Skeletal muscle tissue (tissue), 4 donors: ENCODE measurements around the gene SLC27A5. TPM values are rescaled to one million over a fixed set of nuclear protein-coding genes. Genes with fewer than 3 reads are reported as not detected.
"Not testable (repeated sequence)": the region's sequence is repeated elsewhere in the genome, so short reads cannot be mapped to it uniquely, and the experiment has no call there.

Experiments
- H3K27ac ChIP-seq: one replicate; pipeline ENCODE4 v1.7.0; 2013; ENCODE audit warnings: mild to moderate bottlenecking, low read depth, low read length, inconsistent platforms
- H3K27me3 ChIP-seq, 3 donors: one replicate each; pipeline ENCODE4 v1.7.0; 2013; ENCODE audit warnings: low read length in 3 of 3; ENCODE audit not compliant: control insufficient read depth in 3 of 3, insufficient read depth in 3 of 3
- H3K36me3 ChIP-seq, 3 donors: one replicate each; pipeline ENCODE4 v1.7.0; 2013; ENCODE audit warnings: low read length in 3 of 3; ENCODE audit not compliant: control insufficient read depth in 3 of 3, insufficient read depth in 3 of 3
- H3K4me1 ChIP-seq, 3 donors: one replicate each; pipeline ENCODE4 v1.7.0; 2013; ENCODE audit warnings: low read length in 3 of 3, mild to moderate bottlenecking in 3 of 3; ENCODE audit not compliant: control insufficient read depth in 3 of 3, insufficient read depth in 3 of 3
- H3K4me3 ChIP-seq, 3 donors: one replicate each; pipeline ENCODE4 v1.7.0; 2013; ENCODE audit warnings: low read length in 3 of 3
- H3K9ac ChIP-seq, 3 donors: one replicate each; pipeline ENCODE4 v1.7.0; 2013; ENCODE audit warnings: low read length in 3 of 3, mild to moderate bottlenecking in 3 of 3, moderate library complexity in 2 of 3, low read depth in 1 of 3
- H3K9me3 ChIP-seq, 3 donors: one replicate each; pipeline ENCODE4 v1.7.0; 2013; ENCODE audit warnings: low read length in 3 of 3; ENCODE audit not compliant: control insufficient read depth in 3 of 3
- total RNA-seq: library from RNA; depleted of rRNA; stranded (reverse); fragments of >200 nt; gene quantifications from one replicate; pipeline ENCODE4 v1.2.3, GENCODE V29; 2014
- donor health status: Osteomylitis.

SLC27A5 gene
- total RNA-seq, 1 donor from 2014 or later: 3.1 TPM

- not testable (repeated sequence) for H3K9ac ChIP-seq, H3K27ac ChIP-seq, H3K4me3 ChIP-seq, H3K9me3 ChIP-seq
- Histone ChIP-seq H3K4me1 (peaks cover 29 to 32% (median 30%) of the 10 kb centered on the region in 3 donors), H3K27me3 (peaks cover 7 to 19% (median 15%) of the 10 kb centered on the region in 3 donors), H3K36me3 (peaks cover 12 to 19% (median 17%) of the 10 kb centered on the region in 3 donors)
These were observed 31.0 kb upstream of the SLC27A5 start for GRCh38 chr19:58542641-58543372.

DNA sequence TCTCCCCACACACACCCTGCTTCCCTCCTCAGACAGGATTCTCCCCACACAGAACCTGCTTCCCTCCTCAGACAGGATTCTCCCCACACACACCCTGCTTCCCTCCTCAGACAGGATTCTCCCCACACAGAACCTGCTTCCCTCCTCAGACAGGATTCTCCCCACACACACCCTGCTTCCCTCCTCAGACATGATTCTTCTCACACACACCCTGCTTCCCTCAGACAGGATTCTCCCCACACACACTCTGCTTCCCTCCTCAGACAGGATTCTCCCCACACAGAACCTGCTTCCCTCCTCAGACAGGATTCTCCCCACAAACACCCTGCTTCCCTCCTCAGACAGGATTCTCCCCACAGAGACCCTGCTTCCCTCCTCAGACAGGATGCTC lies 27.4 kb upstream of the SLC27A5 start:
- H3K4me3 ChIP-seq, H3K27ac ChIP-seq, H3K9me3 ChIP-seq, H3K9ac ChIP-seq, H3K36me3 ChIP-seq, H3K4me1 ChIP-seq: not testable (repeated sequence)
- peaks cover 18 to 31% (median 26%) of the 10 kb centered on the region in 3 donors for H3K27me3 ChIP-seq

DNA sequence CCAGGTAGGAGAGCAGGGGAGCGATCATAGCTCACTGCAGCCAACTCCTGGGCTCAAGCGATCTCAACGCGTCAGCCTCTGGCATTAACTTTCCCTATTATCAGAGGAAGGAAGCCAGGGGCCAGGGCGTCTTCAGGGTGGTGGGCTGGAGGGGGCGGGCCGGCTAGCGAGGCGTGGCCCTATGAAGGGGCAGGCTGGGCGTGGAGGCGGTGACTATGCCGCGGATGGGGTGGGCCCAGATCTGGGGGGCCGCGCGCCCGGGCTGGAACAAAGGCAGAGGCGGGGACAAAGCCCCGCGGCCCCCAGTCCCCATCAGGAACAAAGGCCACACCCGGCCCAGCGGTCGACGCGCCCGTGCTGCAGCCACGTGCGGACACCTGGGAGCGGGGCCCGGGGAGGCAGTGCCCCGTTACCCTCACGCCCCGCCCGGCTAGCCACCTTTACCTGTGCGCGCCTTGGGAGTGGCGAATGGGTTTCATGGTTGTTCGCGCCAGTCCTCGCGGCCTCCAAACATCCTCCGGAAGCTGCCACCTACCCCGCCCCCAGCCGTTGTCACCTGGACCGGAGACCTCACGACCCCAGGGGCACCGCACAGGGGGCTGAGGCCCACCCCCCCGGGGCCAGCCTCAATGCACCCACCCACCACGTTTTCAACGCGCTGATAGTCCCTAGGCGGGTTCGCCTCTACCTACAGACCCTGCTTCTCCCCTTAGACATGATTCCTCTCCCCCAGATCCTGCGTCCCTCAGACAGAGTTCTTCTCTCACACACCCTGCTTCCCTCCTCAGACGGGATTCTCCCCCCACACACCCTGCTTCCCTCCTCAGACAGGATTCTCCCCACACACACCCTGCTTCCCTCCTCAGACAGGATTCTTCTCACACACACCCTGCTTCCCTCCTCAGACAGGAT lies 26.7 kb upstream of the SLC27A5 start:
- H3K9me3 ChIP-seq: no peaks in the 10 kb centered on the region
- H3K36me3 ChIP-seq: no peaks in the 10 kb centered on the region
- H3K4me1 ChIP-seq: peaks cover 0 to 6% (median 3%) of the 10 kb centered on the region in 3 donors
- peak overlapping the region in 1 of 3 donors; percentile 23 for H3K4me3 ChIP-seq
- H3K9ac ChIP-seq: peak overlapping the region in 1 of 3 donors; percentile 19
- peaks cover 18 to 34% (median 26%) of the 10 kb centered on the region in 3 donors for H3K27me3 ChIP-seq
- no peak overlapping the region for H3K27ac ChIP-seq

DNA sequence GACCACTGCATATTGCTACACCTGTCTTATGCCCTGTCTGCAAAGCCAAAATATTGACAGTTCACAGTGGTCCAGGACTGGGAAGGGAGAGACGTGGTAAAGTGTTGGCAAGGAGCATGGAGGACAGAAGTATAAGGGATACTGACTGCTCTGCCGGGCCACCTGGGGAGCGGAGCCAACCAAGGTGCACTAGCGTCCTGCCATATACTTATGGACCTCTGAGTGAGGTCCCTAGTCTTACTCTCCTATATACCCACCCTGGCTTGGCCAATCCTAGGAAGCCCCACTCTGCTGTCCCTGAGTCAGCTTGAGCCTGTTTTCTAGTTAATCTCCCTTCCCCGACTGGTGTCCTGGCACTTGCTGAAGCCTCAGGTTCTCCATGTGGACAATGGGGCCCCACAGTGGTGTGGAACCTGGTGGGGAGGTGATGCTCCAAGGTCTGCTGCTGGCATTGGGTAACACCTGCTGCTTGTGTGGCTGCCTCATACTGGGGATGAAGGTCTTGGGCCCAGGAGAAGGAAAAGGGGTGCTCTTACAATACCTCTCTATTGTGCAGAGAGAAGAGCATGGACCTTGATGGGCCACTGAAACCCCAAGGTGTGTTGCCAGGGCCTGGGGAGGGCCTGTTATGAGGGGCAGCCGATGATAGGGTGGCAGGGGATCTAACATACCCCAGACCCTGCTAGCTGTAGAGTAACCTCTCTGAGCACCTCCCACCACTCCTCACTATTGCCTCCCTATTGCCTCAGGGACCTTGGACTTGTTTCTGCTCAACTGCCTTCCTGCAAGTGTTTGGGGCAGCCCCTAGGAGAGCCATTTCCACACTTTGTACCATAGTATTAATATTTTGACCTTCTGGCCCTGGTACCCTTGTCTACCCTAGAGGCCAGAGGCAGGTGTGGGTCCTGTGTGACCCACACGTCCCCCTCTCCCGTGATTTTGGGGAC lies 25.3 kb upstream of the SLC27A5 start:
- H3K36me3 ChIP-seq: no peaks in the 10 kb centered on the region
- peaks cover 15 to 33% (median 26%) of the 10 kb centered on the region in 3 donors for H3K27me3 ChIP-seq
- no peak overlapping the region for H3K4me3 ChIP-seq
- no peak overlapping the region for H3K9ac ChIP-seq
- peaks cover 0 to 5% (median 2%) of the 10 kb centered on the region in 3 donors for H3K4me1 ChIP-seq
- no peak overlapping the region for H3K27ac ChIP-seq
- no peaks in the 10 kb centered on the region for H3K9me3 ChIP-seq

GRCh38 chr19:58535857-58536256 lies 24.1 kb upstream of the SLC27A5 start:
- Histone ChIP-seq H3K27me3 (peaks cover 18 to 38% (median 34%) of the 10 kb centered on the region in 3 donors), H3K9me3 (no peaks in the 10 kb centered on the region), H3K4me1 (peaks cover 0 to 5% (median 2%) of the 10 kb centered on the region in 3 donors), H3K36me3 (no peaks in the 10 kb centered on the region), H3K27ac (no peak overlapping the region), H3K9ac (no peak overlapping the region), H3K4me3 (no peak overlapping the region)

GRCh38 chr19:58531034-58531840 lies 19.4 kb upstream of the SLC27A5 start:
- Histone ChIP-seq H3K9ac (no peak overlapping the region), H3K9me3 (no peaks in the 10 kb centered on the region), H3K36me3 (no peaks in the 10 kb centered on the region), H3K4me1 (no peaks in the 10 kb centered on the region), H3K27ac (no peak overlapping the region), H3K4me3 (no peak overlapping the region), H3K27me3 (peaks cover 5 to 16% (median 9%) of the 10 kb centered on the region in 3 donors)

GRCh38 chr19:58529405-58529804 lies 17.6 kb upstream of the SLC27A5 start:
- H3K9me3 ChIP-seq: no peaks in the 10 kb centered on the region
- no peaks in the 10 kb centered on the region for H3K36me3 ChIP-seq
- H3K4me3 ChIP-seq: no peak overlapping the region
- H3K27me3 ChIP-seq: peaks cover 5 to 11% (median 9%) of the 10 kb centered on the region in 3 donors
- no peaks in the 10 kb centered on the region for H3K4me1 ChIP-seq
- no peak overlapping the region for H3K27ac ChIP-seq
- no peak overlapping the region for H3K9ac ChIP-seq

- peak overlapping the region in 1 of 3 donors; percentile 8 for H3K9ac ChIP-seq
These were observed 10.9 kb upstream of the SLC27A5 start for GRCh38 chr19:58522709-58523108.

GRCh38 chr19:58521651-58522050 lies 9.9 kb upstream of the SLC27A5 start:
- Histone ChIP-seq H3K27me3 (no peaks in the 10 kb centered on the region), H3K36me3 (peaks cover 3 to 9% (median 8%) of the 10 kb centered on the region in 3 donors), H3K9ac (no peak overlapping the region)

More at GRCh38 chr19:58522709-58523108, 10.9 kb upstream of the SLC27A5 start:
- Histone ChIP-seq H3K27ac (no peak overlapping the region), H3K4me3 (no peak overlapping the region), H3K4me1 (peaks cover 19 to 29% (median 21%) of the 10 kb centered on the region in 3 donors), H3K9me3 (no peaks in the 10 kb centered on the region), H3K36me3 (peaks cover 0 to under 1% (median 0%) of the 10 kb centered on the region in 3 donors), H3K27me3 (no peaks in the 10 kb centered on the region)

More at GRCh38 chr19:58521651-58522050, 9.9 kb upstream of the SLC27A5 start:
- Histone ChIP-seq H3K27ac (no peak overlapping the region), H3K4me1 (peaks cover 24 to 39% (median 25%) of the 10 kb centered on the region in 3 donors), H3K9me3 (no peaks in the 10 kb centered on the region), H3K4me3 (no peak overlapping the region)
